Type B pancreatic cell (in vitro differentiated cells): Measurements from ENCODE around the gene TNFRSF19. TPM values are rescaled to one million over a fixed set of nuclear protein-coding genes. Genes with fewer than 3 reads are reported as not detected.

ENCODE experiments used
- DNase-seq: peaks from one replicate; pipeline ENCODE4 v3.0.0; 2021; ENCODE audit warnings: mixed read lengths; ENCODE audit not compliant: unreplicated experiment; ENCODE audit errors: extremely low spot score
- H3K27ac Mint-ChIP-seq: 2 replicates; pipeline ENCODE4 v1.8.0; 2021; ENCODE audit warnings: mild to moderate bottlenecking, mixed read lengths
- H3K27me3 Mint-ChIP-seq: 2 replicates; pipeline ENCODE4 v1.8.0; 2021; ENCODE audit warnings: mixed read lengths
- H3K36me3 Mint-ChIP-seq: 2 replicates; pipeline ENCODE4 v1.8.0; 2021; ENCODE audit warnings: mixed read lengths
- H3K4me1 Mint-ChIP-seq: one replicate; pipeline ENCODE4 v1.8.0; 2021; ENCODE audit warnings: mixed read lengths; ENCODE audit not compliant: unreplicated experiment
- H3K4me3 Mint-ChIP-seq: 2 replicates; pipeline ENCODE4 v1.8.0; 2021; ENCODE audit warnings: mild to moderate bottlenecking, mixed read lengths
- H3K9me3 Mint-ChIP-seq: 2 replicates; pipeline ENCODE4 v1.8.0; 2021; ENCODE audit warnings: mixed read lengths
- CTCF ChIP-seq: fragments of 200-600 bp; sonication (generic); conservative IDR thresholded peaks from 2 replicates; pipeline ENCODE4 v1.5.0; 2021; ENCODE audit warnings: antibody characterized with exemption, mild to moderate bottlenecking
- total RNA-seq: library from RNA; stranded (reverse); gene quantifications from 2 replicates; pipeline ENCODE4 v1.2.1, GENCODE V29; 2021; ENCODE audit warnings: low replicate concordance

TNFRSF19 gene
- total RNA-seq, 1 donor from 2014 or later = 64.4 TPM

DNA sequence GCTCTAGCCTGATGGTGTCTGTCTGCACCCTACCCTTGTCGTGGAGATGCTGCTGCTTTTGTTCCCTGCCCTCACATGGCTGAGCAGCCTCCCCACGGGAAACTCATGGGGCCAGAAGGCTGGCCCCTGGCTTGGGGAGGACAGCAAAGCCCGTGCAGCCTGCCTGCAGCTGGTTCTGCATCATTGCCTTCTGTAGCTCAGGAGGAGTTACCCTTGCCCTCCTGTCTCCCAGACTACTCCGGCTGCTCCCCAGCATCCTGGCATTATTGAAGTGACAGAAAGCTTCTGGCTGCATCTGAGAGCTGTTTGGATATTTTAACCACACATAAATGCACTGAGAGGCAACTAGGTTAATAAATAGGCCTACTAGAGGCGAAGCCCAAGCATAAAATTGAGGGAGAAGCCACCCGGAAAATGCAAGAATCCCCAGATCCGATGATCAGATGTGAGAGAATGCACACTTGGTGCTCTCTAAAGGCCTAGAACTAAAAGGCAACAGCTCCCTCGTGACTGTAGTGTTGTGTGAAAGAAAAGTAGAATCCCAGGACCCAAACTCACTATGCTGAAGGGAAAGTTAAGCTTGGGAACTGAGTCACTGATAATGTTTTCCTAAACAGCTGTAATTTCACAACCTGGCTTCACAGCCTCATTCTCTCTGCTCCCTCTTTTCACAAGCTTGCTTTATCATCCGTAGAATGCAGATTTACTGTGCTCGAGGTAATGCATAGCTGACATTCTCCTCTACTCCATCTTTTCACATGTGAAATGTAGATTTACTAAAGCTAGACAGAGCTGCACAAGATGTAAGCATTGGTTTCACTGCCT is 110.8 kb downstream of the TNFRSF19 start:
- TF ChIP-seq CTCF = no peak
- peaks cover 8% of the 10 kb centered on the region for H3K9me3 Mint-ChIP-seq
- H3K4me1 Mint-ChIP-seq = peaks cover 13% of the 10 kb centered on the region

DNA sequence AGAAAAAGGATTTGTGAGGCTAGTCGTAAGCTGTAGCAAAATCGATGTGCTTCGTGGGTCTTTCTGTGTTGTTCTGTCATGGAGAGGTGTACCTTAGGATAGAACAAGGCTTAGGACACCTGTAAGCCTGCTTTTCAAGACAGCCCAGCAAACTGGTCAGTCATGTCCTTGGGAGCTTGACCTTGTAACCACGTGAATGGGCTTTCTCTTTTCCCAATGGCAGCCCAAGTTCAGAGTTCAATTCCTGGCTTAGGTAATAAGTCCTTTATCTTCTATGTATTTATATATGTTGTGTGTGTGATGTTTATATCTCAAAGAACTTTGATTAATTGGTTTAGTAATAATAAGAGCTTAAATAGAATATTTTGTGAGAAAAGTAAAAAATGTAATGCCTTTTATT is 112.9 kb downstream of the TNFRSF19 start:
- Mint-ChIP-seq H3K27me3 (no peaks in the 10 kb centered on the region), H3K4me1 (peaks cover 8% of the 10 kb centered on the region), H3K36me3 (peaks cover 10% of the 10 kb centered on the region), H3K9me3 (peaks cover 8% of the 10 kb centered on the region), H3K4me3 (no peak overlapping the region), H3K27ac (no peak overlapping the region)
- no peak for TF ChIP-seq CTCF
- no peak for DNase-seq

More for the DNA sequence above, 110.8 kb downstream of the TNFRSF19 start:
- H3K27ac Mint-ChIP-seq = peak overlapping the region; percentile 12
- peaks cover 16% of the 10 kb centered on the region for H3K36me3 Mint-ChIP-seq
- H3K27me3 Mint-ChIP-seq = no peaks in the 10 kb centered on the region
- H3K4me3 Mint-ChIP-seq = no peak overlapping the region
- no peak for DNase-seq

DNA sequence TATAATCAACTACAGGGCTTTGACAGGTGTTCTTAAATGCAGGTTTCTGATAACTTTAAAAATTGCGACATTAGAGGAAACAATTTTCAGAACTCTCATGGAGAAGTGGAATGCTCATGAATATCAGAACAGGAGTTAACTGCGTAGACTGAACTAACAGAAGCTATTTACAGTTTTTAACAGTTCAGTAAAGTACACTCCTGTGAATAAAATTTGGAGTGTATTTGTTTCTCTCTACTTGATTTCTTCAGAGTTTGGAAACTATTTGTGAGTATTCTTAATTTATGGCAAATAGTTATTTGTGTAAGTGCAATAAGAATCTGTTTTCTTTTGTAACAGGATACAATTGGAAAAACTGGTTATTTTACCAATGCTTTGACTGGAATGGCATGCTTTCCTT is 114.4 kb downstream of the TNFRSF19 start:
- no peak for DNase-seq
- Mint-ChIP-seq H3K9me3 (peaks cover 8% of the 10 kb centered on the region), H3K4me1 (peaks cover 8% of the 10 kb centered on the region), H3K27me3 (no peaks in the 10 kb centered on the region), H3K36me3 (no peaks in the 10 kb centered on the region), H3K27ac (no peak overlapping the region), H3K4me3 (no peak overlapping the region)
- TF ChIP-seq CTCF = no peak

DNA sequence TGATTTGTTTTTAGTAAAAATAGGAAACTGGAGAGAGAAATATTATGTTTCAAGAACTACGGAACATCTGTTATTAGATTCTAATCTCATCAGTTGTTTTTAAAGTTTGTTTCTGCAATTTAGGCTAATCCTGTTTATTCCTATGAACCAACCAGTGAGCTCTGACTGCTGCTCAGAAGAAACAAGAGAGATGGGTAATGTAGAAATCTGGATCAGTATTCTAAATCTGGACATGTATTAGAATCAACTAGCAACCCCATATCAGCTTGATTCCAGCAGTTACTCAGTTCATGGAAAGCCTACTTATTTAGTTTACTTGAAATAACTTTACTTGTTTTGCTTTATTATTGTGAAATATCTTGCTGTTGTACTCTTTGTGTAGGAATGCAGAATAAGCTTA is 115.2 kb downstream of the TNFRSF19 start:
- H3K36me3 Mint-ChIP-seq = no peaks in the 10 kb centered on the region
- DNase-seq = no peak
- H3K27ac Mint-ChIP-seq = no peak overlapping the region
- H3K27me3 Mint-ChIP-seq = no peaks in the 10 kb centered on the region
- H3K9me3 Mint-ChIP-seq = peaks cover 8% of the 10 kb centered on the region
- H3K4me3 Mint-ChIP-seq = no peak overlapping the region
- TF ChIP-seq CTCF = no peak
- H3K4me1 Mint-ChIP-seq = peaks cover 8% of the 10 kb centered on the region

- Mint-ChIP-seq H3K4me3 (no peak overlapping the region), H3K36me3 (no peaks in the 10 kb centered on the region), H3K27ac (no peak overlapping the region), H3K9me3 (peaks cover 8% of the 10 kb centered on the region), H3K27me3 (no peaks in the 10 kb centered on the region), H3K4me1 (no peaks in the 10 kb centered on the region)
- TF ChIP-seq CTCF = no peak
- DNase-seq = no peak
These were observed 116.7 kb downstream of the TNFRSF19 start for GRCh38 chr13:23686948-23687347.
